Breast epithelium (tissue), 4 donors: Measurements from ENCODE around the gene PPT2. TPM values are rescaled to one million over a fixed set of nuclear protein-coding genes. Genes with fewer than 3 reads are reported as not detected.

Source experiments
- DNase-seq, 2 donors: peaks; one replicate each; pipeline ENCODE4 v3.0.0-alpha.2; 2019; ENCODE audit warnings: low spot score in 2 of 2
- H3K27ac ChIP-seq, 2 donors: fragments of 200-600 bp; sonication (generic) in 1 of 2; one replicate each; pipeline ENCODE4 v1.5.1; 2016 to 2019; ENCODE audit warnings: mild to moderate bottlenecking in 1 of 2
- H3K27me3 ChIP-seq, 2 donors: fragments of 200-600 bp; sonication (generic) in 1 of 2; one replicate each; pipeline versions ENCODE4 v1.5.1 to v1.6.0; 2017 to 2019; ENCODE audit warnings: control low read depth in 1 of 2, mild to moderate bottlenecking in 1 of 2
- H3K36me3 ChIP-seq: fragments of 200-600 bp; one replicate; pipeline ENCODE4 v1.5.1; 2019
- H3K4me1 ChIP-seq, 2 donors: fragments of 200-600 bp; sonication (generic); one replicate each; pipeline ENCODE4 v1.5.1; 2016 to 2019; ENCODE audit warnings: control low read depth in 1 of 2
- H3K4me3 ChIP-seq, 3 donors: fragments of 200-600 bp; sonication (generic); 1 replicate in 2 of 3; 2 replicates in 1 of 3; pipeline ENCODE4 v1.5.1; 2016 to 2019; ENCODE audit warnings: mild to moderate bottlenecking in 3 of 3, moderate library complexity in 2 of 3
- H3K9me3 ChIP-seq, 2 donors: fragments of 200-600 bp; sonication (generic) in 1 of 2; one replicate each; pipeline ENCODE4 v1.5.1; 2016 to 2019; ENCODE audit warnings: control low read depth in 1 of 2
- POLR2A ChIP-seq: fragments of 450-650 bp; IDR thresholded peaks from one replicate; pipeline ENCODE4 v1.6.1; 2016; ENCODE audit warnings: antibody characterized with exemption, mild to moderate bottlenecking, moderate library complexity
- POLR2AphosphoS5 ChIP-seq, 3 donors: sonication (generic); formaldehyde crosslinking; IDR thresholded peaks; one replicate each; pipeline ENCODE4 v1.6.1; 2017; ENCODE audit warnings: antibody characterized with exemption in 3 of 3
- intact Hi-C: fragments of 100-400 bp; cut with DNase I; formaldehyde crosslinking; loops from one replicate; pipeline ENCODE4 v1.15.1; 2023; ENCODE audit warnings: low total_unique reads
- total RNA-seq, 3 donors: library from RNA; depleted of rRNA; stranded (reverse); fragments of >200 nt; gene quantifications; one replicate each; pipeline ENCODE4 v1.1.0, GENCODE V29; 2016
- TF ChIP-seq, protein P1 (sequence below), 3 donors: fragments of 450-650 bp; IDR thresholded peaks; one replicate each; pipeline ENCODE4 v1.5.1; 2016 to 2017; ENCODE audit warnings: antibody characterized with exemption in 3 of 3, mild to moderate bottlenecking in 3 of 3, moderate library complexity in 3 of 3

The PPT2 gene, protein sequence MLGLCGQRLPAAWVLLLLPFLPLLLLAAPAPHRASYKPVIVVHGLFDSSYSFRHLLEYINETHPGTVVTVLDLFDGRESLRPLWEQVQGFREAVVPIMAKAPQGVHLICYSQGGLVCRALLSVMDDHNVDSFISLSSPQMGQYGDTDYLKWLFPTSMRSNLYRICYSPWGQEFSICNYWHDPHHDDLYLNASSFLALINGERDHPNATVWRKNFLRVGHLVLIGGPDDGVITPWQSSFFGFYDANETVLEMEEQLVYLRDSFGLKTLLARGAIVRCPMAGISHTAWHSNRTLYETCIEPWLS
- 10 to 100 TPM; 18.4 to 59.6 (median 28.5) TPM for total RNA-seq

DNA sequence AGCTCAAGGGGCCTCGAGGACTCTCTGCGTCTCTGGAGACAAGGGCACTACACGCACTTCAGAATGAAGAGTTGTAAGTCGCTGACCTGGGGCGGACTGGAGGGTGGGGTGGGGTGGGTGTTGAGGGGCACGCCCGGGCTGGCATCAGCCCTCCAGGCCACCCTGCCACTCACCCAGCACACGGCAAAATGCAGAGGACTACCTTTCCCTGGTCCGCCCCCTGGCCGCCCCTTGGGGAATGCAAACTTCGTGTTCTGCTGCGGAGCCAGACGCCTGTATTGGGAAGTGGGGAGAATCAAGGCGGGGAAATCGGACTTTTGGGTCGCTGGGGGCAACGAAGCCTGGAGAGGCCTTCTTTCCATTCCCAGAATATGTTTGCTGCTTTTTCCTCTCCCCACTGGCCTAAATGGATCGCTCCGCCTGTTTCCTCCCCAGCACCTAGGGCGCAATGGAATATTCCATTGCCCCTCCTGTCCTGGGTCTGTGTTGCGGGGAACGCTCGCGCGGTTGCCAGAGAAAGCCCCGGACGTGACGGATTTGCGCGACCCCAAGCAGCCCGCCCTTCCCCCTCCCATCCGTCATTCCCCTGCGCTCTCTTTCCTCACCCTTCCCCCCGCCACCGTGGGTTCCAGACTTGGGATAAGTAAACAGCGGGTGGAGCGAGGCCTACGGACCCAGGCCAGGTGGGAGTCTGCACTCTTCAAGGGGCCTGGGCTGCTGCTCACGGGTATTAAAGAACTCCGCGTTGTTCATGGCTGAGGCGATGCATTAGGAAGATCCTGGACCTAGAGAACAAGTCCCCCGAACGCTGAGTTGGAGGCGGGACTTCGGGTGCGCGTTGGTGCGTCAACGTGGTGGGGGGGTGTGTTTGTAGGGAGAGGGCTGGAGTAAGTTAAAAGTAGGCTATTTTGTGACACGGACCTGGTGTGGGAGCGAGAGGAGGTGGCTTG is at the start of gene PPT2:
PPT2 (plus strand) TSS at position 578 of the 950 bp plus-strand sequence. CDS start 454 bp downstream, outside the sequence.
- DNase-seq = peak; percentile 84 to 86
- intact Hi-C loops = no loop called here
- peaks cover 0 to 11% of the 10 kb centered on the region in 2 donors for H3K4me1 ChIP-seq
- peak within 1 kb of the TSS; percentile 89 to 98 for H3K27ac ChIP-seq
- no peaks in the 10 kb centered on the region for H3K9me3 ChIP-seq
- H3K4me3 ChIP-seq = peak within 1 kb of the TSS; percentile 76 to 84 (median 82)
- TF ChIP-seq, protein P1, sequence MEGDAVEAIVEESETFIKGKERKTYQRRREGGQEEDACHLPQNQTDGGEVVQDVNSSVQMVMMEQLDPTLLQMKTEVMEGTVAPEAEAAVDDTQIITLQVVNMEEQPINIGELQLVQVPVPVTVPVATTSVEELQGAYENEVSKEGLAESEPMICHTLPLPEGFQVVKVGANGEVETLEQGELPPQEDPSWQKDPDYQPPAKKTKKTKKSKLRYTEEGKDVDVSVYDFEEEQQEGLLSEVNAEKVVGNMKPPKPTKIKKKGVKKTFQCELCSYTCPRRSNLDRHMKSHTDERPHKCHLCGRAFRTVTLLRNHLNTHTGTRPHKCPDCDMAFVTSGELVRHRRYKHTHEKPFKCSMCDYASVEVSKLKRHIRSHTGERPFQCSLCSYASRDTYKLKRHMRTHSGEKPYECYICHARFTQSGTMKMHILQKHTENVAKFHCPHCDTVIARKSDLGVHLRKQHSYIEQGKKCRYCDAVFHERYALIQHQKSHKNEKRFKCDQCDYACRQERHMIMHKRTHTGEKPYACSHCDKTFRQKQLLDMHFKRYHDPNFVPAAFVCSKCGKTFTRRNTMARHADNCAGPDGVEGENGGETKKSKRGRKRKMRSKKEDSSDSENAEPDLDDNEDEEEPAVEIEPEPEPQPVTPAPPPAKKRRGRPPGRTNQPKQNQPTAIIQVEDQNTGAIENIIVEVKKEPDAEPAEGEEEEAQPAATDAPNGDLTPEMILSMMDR (IDR thresholded peaks at IDR 0.05) = peak in 1 of 3 donors; percentile 18
- peak; percentile 73 to 87 (median 82) for TF ChIP-seq POLR2AphosphoS5 (IDR thresholded peaks at IDR 0.05)
- TF ChIP-seq POLR2A = peak; percentile 17
- no peaks in the 10 kb centered on the region for H3K27me3 ChIP-seq
- H3K36me3 ChIP-seq = no peaks in the 10 kb centered on the region

DNA sequence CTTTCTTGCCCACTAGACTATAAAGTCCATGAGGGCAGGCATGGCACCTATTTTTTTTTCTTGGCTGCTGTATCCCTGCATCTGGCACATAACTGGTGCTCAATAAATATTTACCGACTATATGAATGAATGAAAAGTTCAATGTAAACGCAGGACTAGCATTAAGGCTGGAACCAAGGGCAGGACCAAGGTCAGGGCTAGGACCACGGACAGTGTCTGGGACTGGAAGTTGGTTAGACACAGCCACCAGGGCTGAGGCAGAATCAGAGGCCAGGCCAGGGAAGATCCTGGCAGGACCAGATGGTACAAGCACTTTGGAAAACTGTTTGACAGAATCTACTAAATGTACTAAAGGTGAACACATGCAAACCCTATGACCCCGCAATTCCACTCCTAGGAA is 48.5 kb upstream of the PPT2 start:
- intact Hi-C loops = no loop called here
- Histone ChIP-seq H3K4me1 (no peaks in the 10 kb centered on the region), H3K4me3 (no peak overlapping the region), H3K27ac (peak overlapping the region in 1 of 2 donors; percentile 93), H3K9me3 (no peaks in the 10 kb centered on the region), H3K27me3 (peaks cover 0 to 5% of the 10 kb centered on the region in 2 donors), H3K36me3 (no peaks in the 10 kb centered on the region)
- TF ChIP-seq POLR2AphosphoS5 (IDR thresholded peaks at IDR 0.05) = no peak
- no peak for TF ChIP-seq POLR2A
- DNase-seq = no peak

DNA sequence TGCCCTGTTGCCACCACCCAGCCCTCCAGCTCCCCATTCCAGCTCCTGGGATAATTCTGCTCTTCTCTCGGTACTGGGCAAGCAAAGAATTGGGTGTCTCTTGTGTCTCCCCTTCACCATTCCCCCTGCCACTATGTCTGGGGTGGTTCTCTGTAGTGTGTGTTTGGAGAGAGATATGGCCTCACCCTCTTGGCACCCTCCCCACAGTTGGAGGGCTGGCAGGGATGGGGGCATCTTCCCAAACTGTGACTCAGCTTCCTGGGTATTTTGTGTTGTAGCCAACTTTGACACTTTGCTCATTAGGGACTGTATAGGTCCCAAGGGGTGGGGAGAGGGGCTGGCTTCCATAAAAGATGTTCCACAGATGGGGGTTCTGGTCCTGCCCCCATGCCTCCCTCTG is 46.5 kb upstream of the PPT2 start:
- no peak for TF ChIP-seq POLR2A
- TF ChIP-seq, protein P1 (IDR thresholded peaks at IDR 0.05) = no peak
- TF ChIP-seq POLR2AphosphoS5 (IDR thresholded peaks at IDR 0.05) = no peak
- DNase-seq = no peak
- Histone ChIP-seq H3K9me3 (no peaks in the 10 kb centered on the region), H3K4me3 (peak overlapping the region; percentile 45 to 61 (median 60)), H3K4me1 (no peaks in the 10 kb centered on the region), H3K27me3 (peaks cover 0 to 5% of the 10 kb centered on the region in 2 donors), H3K36me3 (no peaks in the 10 kb centered on the region), H3K27ac (peak overlapping the region; percentile 82 to 93)
- intact Hi-C loops = no loop called here

DNA sequence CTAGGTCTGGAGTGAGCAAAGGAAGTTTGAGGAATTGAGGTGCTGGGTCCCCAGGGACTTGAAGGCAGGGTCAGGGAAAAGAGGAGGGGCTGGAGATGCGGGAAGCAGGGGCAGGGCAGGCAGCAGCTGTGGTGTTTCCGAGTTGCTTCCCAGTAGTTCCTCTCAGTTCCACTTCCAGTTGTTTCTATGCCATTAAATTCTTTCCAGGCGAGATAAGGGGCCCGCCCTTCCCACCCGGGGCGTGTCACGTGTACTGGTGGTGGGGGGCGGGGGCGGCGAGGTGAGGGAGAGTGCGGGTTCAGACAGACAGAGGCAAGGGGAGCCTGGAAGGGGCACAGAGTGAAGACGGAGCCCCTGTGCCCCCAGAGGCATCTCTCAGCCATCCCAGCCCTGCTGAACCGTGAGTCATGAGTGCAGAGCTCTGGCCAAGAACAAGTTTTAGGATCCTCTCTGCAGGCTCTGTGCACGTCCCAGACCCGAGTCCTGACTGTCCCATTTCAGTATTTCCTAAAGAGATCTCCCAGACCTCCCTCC is 45.8 kb upstream of the PPT2 start:
- peaks cover 0 to 5% of the 10 kb centered on the region in 2 donors for H3K27me3 ChIP-seq
- intact Hi-C loops = no loop called here
- DNase-seq = peak in 1 of 2 donors; percentile 31
- H3K4me1 ChIP-seq = no peaks in the 10 kb centered on the region
- peak overlapping the region; percentile 82 to 93 for H3K27ac ChIP-seq
- H3K36me3 ChIP-seq = no peaks in the 10 kb centered on the region
- H3K9me3 ChIP-seq = no peaks in the 10 kb centered on the region
- peak overlapping the region; percentile 45 to 61 (median 60) for H3K4me3 ChIP-seq
- TF ChIP-seq POLR2A (no peak), POLR2AphosphoS5 (IDR thresholded peaks at IDR 0.05) (peak; percentile 21 to 74 (median 67))

DNA sequence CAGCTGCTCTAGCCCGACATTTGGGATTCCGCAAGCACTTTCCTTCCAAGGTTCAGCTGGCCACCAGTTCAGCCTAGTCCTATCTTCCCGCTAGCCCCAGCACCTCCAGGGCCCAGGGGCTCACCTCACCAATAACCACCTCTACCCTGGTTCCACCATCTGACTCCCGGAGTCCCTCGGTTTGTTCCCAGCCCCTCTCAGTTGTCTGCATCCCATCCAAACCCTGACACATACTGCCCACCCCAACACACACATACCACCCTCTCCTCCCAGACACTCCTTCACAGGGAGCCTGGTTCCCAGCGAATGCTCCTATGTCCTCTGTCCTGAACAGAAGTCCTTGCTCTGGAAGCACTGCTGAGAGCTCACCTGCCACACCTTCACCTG is 45.2 kb upstream of the PPT2 start:
- H3K27me3 ChIP-seq = peaks cover 0 to 5% of the 10 kb centered on the region in 2 donors
- H3K4me3 ChIP-seq = peak overlapping the region; percentile 45 to 61 (median 60)
- peak overlapping the region; percentile 82 to 93 for H3K27ac ChIP-seq
- intact Hi-C loops = no loop called here
- H3K4me1 ChIP-seq = no peaks in the 10 kb centered on the region
- DNase-seq = no peak
- no peak for TF ChIP-seq POLR2A
- TF ChIP-seq, protein P1 (IDR thresholded peaks at IDR 0.05) = no peak
- no peak for TF ChIP-seq POLR2AphosphoS5 (IDR thresholded peaks at IDR 0.05)
- H3K36me3 ChIP-seq = no peaks in the 10 kb centered on the region
- no peaks in the 10 kb centered on the region for H3K9me3 ChIP-seq
